ENCODE data around the gene CD6.

Gene CD6

GRCh38 chr11:61018059-61018458 is 46.6 kb downstream of the CD6 start:
- Mint-ChIP-seq H3K4me3 (no peak overlapping the region), H3K27ac (peak overlapping the region in 1 of 2 donors; percentile 89), H3K4me1 (peaks cover 90% of the 10 kb centered on the region), H3K9me3 (peaks cover 0 to 8% of the 10 kb centered on the region in 2 donors), H3K27me3 (no peaks in the 10 kb centered on the region)
- ATAC-seq (no peak), DNase-seq (no peak)

- H3K9me3 Mint-ChIP-seq: peaks cover 0 to 8% of the 10 kb centered on the region in 2 donors
- no peak for DNase-seq
- peaks cover 93% of the 10 kb centered on the region for H3K4me1 Mint-ChIP-seq
- ATAC-seq: no peak
- peak overlapping the region in 1 of 2 donors; percentile 93 for H3K27ac Mint-ChIP-seq
- H3K27me3 Mint-ChIP-seq: no peaks in the 10 kb centered on the region
- peak overlapping the region in 1 of 2 donors; percentile 16 for H3K4me3 Mint-ChIP-seq
Observed at GRCh38 chr11:61019037-61019831, 47.8 kb downstream of the CD6 start.

- peaks cover 100% of the 10 kb centered on the region for H3K4me1 Mint-ChIP-seq
- DNase-seq (no peak), ATAC-seq (no peak)
- H3K4me3 Mint-ChIP-seq: no peak overlapping the region
- H3K9me3 Mint-ChIP-seq: peaks cover 0 to 8% of the 10 kb centered on the region in 2 donors
- H3K27ac Mint-ChIP-seq: peak overlapping the region in 1 of 2 donors; percentile 93
- H3K27me3 Mint-ChIP-seq: no peaks in the 10 kb centered on the region
Observed at GRCh38 chr11:61019832-61020405, 48.4 kb downstream of the CD6 start.

- Mint-ChIP-seq H3K4me3 (peak overlapping the region; percentile 65 to 66), H3K27ac (peak overlapping the region; percentile 44 to 90), H3K9me3 (peaks cover 0 to 8% of the 10 kb centered on the region in 2 donors)
Observed at GRCh38 chr11:61020551-61021235, 49.2 kb downstream of the CD6 start.

GRCh38 chr11:61021661-61022212 is 50.3 kb downstream of the CD6 start:
- Mint-ChIP-seq H3K4me3 (peak overlapping the region; percentile 65 to 66), H3K27ac (peak overlapping the region; percentile 63 to 90), H3K4me1 (peaks cover 100% of the 10 kb centered on the region), H3K9me3 (peaks cover 0 to 8% of the 10 kb centered on the region in 2 donors), H3K27me3 (no peaks in the 10 kb centered on the region)
- DNase-seq (peak; percentile 79 to 89), ATAC-seq (peak; percentile 72)

More at GRCh38 chr11:61020551-61021235, 49.2 kb downstream of the CD6 start:
- ATAC-seq (no peak), DNase-seq (no peak)
- peaks cover 100% of the 10 kb centered on the region for H3K4me1 Mint-ChIP-seq
- H3K27me3 Mint-ChIP-seq: no peaks in the 10 kb centered on the region

- peaks cover 100% of the 10 kb centered on the region for H3K4me1 Mint-ChIP-seq
- peaks cover 0 to 8% of the 10 kb centered on the region in 2 donors for H3K9me3 Mint-ChIP-seq
- peak overlapping the region; percentile 63 to 90 for H3K27ac Mint-ChIP-seq
- no peaks in the 10 kb centered on the region for H3K27me3 Mint-ChIP-seq
- peak in 1 of 2 donors; percentile 53 for DNase-seq
- peak overlapping the region; percentile 65 to 66 for H3K4me3 Mint-ChIP-seq
- peak; percentile 14 for ATAC-seq
Observed at GRCh38 chr11:61022311-61023085, 51.0 kb downstream of the CD6 start.

GRCh38 chr11:61023086-61023965 is 51.8 kb downstream of the CD6 start:
- H3K9me3 Mint-ChIP-seq: peaks cover 0 to 8% of the 10 kb centered on the region in 2 donors
- no peaks in the 10 kb centered on the region for H3K27me3 Mint-ChIP-seq
- peak; percentile 69 for ATAC-seq
- H3K27ac Mint-ChIP-seq: peak overlapping the region; percentile 71 to 90
- DNase-seq: peak; percentile 81 to 88
- peaks cover 100% of the 10 kb centered on the region for H3K4me1 Mint-ChIP-seq
- peak overlapping the region; percentile 65 to 76 for H3K4me3 Mint-ChIP-seq

GRCh38 chr11:61023966-61024295 is 52.5 kb downstream of the CD6 start:
- Mint-ChIP-seq H3K4me1 (peaks cover 100% of the 10 kb centered on the region), H3K4me3 (peak overlapping the region; percentile 65 to 76), H3K27ac (peak overlapping the region; percentile 38 to 71), H3K27me3 (no peaks in the 10 kb centered on the region), H3K9me3 (peaks cover 0 to 8% of the 10 kb centered on the region in 2 donors)
- ATAC-seq (no peak), DNase-seq (no peak)

GRCh38 chr11:61024938-61025820 is 53.7 kb downstream of the CD6 start:
- Mint-ChIP-seq H3K27me3 (no peaks in the 10 kb centered on the region), H3K27ac (peak overlapping the region; percentile 4 to 66), H3K4me3 (peak overlapping the region; percentile 77 to 83), H3K4me1 (peaks cover 99% of the 10 kb centered on the region), H3K9me3 (peaks cover 0 to 8% of the 10 kb centered on the region in 2 donors)
- DNase-seq (no peak), ATAC-seq (no peak)

- Mint-ChIP-seq H3K9me3 (peaks cover 0 to 2% of the 10 kb centered on the region in 2 donors), H3K4me1 (peaks cover 95% of the 10 kb centered on the region), H3K4me3 (peak overlapping the region; percentile 77 to 83), H3K27ac (peak overlapping the region in 1 of 2 donors; percentile 99), H3K27me3 (no peaks in the 10 kb centered on the region)
- ATAC-seq (no peak), DNase-seq (no peak)
Observed at GRCh38 chr11:61025821-61026120, 54.3 kb downstream of the CD6 start.

GRCh38 chr11:61026121-61027031 is 54.9 kb downstream of the CD6 start:
- H3K27ac Mint-ChIP-seq: peak overlapping the region; percentile 89 to 99
- H3K4me3 Mint-ChIP-seq: peak overlapping the region; percentile 77 to 83

GRCh38 chr11:61027141-61027840 is 55.8 kb downstream of the CD6 start:
- H3K27me3 Mint-ChIP-seq: no peaks in the 10 kb centered on the region
- no peaks in the 10 kb centered on the region for H3K9me3 Mint-ChIP-seq
- peak overlapping the region; percentile 77 to 83 for H3K4me3 Mint-ChIP-seq
- H3K4me1 Mint-ChIP-seq: peaks cover 95% of the 10 kb centered on the region
- ATAC-seq (peak; percentile 28), DNase-seq (peak in 1 of 2 donors; percentile 53)
- H3K27ac Mint-ChIP-seq: peak overlapping the region; percentile 96 to 99

More at GRCh38 chr11:61026121-61027031, 54.9 kb downstream of the CD6 start:
- no peak for ATAC-seq
- H3K4me1 Mint-ChIP-seq: peaks cover 95% of the 10 kb centered on the region
- DNase-seq: peak in 1 of 2 donors; percentile 50
- H3K9me3 Mint-ChIP-seq: no peaks in the 10 kb centered on the region
- no peaks in the 10 kb centered on the region for H3K27me3 Mint-ChIP-seq

Measured in stimulated activated naive CD8-positive, alpha-beta T cell treated with anti-CD3 and anti-CD28 coated beads, Interleukin-15, amount 100 ng/mL, for 72 hours (primary cell).